GM23338 (cell line): ENCODE results near the gene DNAAF8. TPM values are rescaled to one million over a fixed set of nuclear protein-coding genes. Genes with fewer than 3 reads are reported as not detected.

Experiments
- ATAC-seq: fragments of 200-7000 bp; cut with Tn5 transposase; 3 replicates; pipeline ENCODE4 v1.9.1; 2020
- DNase-seq: peaks from one replicate; pipeline ENCODE4 v3.0.0-alpha.2; 2015; ENCODE audit warnings: low spot score
- H2AFZ ChIP-seq: fragments of 200-600 bp; sonication (generic); 2 replicates; pipeline ENCODE4 v1.8.0; 2016; ENCODE audit warnings: antibody characterized with exemption, mild to moderate bottlenecking, moderate library complexity
- H3F3A ChIP-seq: fragments of 200-600 bp; sonication (generic); replicated peaks from 2 replicates; pipeline ENCODE4 v1.8.0; 2017; ENCODE audit warnings: antibody characterized with exemption, mixed run types, low read depth
- H3K27ac ChIP-seq: fragments of 200-600 bp; sonication (generic); 2 replicates; pipeline ENCODE4 v1.6.1; 2016; ENCODE audit warnings: low read depth
- H3K27me3 ChIP-seq: fragments of 200-600 bp; sonication (generic); 2 replicates; pipeline ENCODE4 v1.8.0; 2016; ENCODE audit warnings: mild to moderate bottlenecking, mixed run types, moderate library complexity; ENCODE audit not compliant: insufficient read depth
- H3K36me3 ChIP-seq: fragments of 200-600 bp; sonication (generic); 2 replicates; pipeline ENCODE4 v1.8.0; 2016; ENCODE audit warnings: mild to moderate bottlenecking; ENCODE audit not compliant: insufficient read depth
- H3K4me1 ChIP-seq: fragments of 200-600 bp; sonication (generic); 2 replicates; pipeline ENCODE4 v1.8.0; 2016; ENCODE audit warnings: mild to moderate bottlenecking, moderate library complexity; ENCODE audit not compliant: insufficient read depth
- H3K4me2 ChIP-seq: fragments of 200-600 bp; sonication (generic); 2 replicates; pipeline ENCODE4 v1.7.1; 2017; ENCODE audit warnings: mixed run types
- H3K4me3 ChIP-seq: fragments of 200-600 bp; sonication (generic); 2 replicates; pipeline ENCODE4 v1.6.1; 2016; ENCODE audit warnings: mixed run types
- H3K79me2 ChIP-seq: fragments of 200-600 bp; sonication (generic); replicated peaks from 2 replicates; pipeline ENCODE4 v1.8.0; 2017; ENCODE audit warnings: mild to moderate bottlenecking; ENCODE audit not compliant: insufficient read depth
- H3K9me2 ChIP-seq: fragments of 200-600 bp; sonication (generic); 2 replicates; pipeline ENCODE4 v1.8.0; 2017; ENCODE audit not compliant: insufficient read depth
- H4K20me1 ChIP-seq: fragments of 200-600 bp; sonication (generic); replicated peaks from 2 replicates; pipeline ENCODE4 v1.8.0; 2017; ENCODE audit warnings: mild to moderate bottlenecking; ENCODE audit not compliant: insufficient read depth
- H3K27ac Mint-ChIP-seq: 2 replicates; pipeline ENCODE4 v1.8.0; 2020; ENCODE audit warnings: inconsistent platforms, mild to moderate bottlenecking, moderate library complexity, mixed read lengths
- H3K27me3 Mint-ChIP-seq: 3 replicates; pipeline ENCODE4 v1.8.0; 2022; ENCODE audit warnings: low read depth, mild to moderate bottlenecking, moderate library complexity, mixed read lengths, inconsistent platforms; ENCODE audit not compliant: insufficient read depth, poor library complexity
- H3K36me3 Mint-ChIP-seq: 3 replicates; pipeline ENCODE4 v1.8.0; 2021; ENCODE audit warnings: low read depth, mild to moderate bottlenecking, inconsistent platforms, moderate library complexity, mixed read lengths
- H3K4me1 Mint-ChIP-seq: 3 replicates; pipeline ENCODE4 v1.8.0; 2020; ENCODE audit warnings: mild to moderate bottlenecking, inconsistent platforms, mixed read lengths
- H3K4me3 Mint-ChIP-seq: 3 replicates; pipeline ENCODE4 v1.8.0; 2021; ENCODE audit warnings: moderate library complexity, mild to moderate bottlenecking, inconsistent platforms, mixed read lengths
- H3K9me3 Mint-ChIP-seq: 3 replicates; pipeline ENCODE4 v1.8.0; 2020; ENCODE audit warnings: moderate library complexity, mild to moderate bottlenecking, inconsistent platforms, mixed read lengths
- CREB1 ChIP-seq: fragments of 250-450 bp; sonication (Bioruptor Pico); IDR thresholded peaks from 2 replicates; pipeline ENCODE4 v1.5.0; 2020; ENCODE audit warnings: low read depth, mild to moderate bottlenecking, moderate library complexity
- EZH2 ChIP-seq: fragments of 200-600 bp; sonication (generic); IDR thresholded peaks from one replicate; pipeline ENCODE4 v1.8.0; 2017; ENCODE audit warnings: antibody characterized with exemption, mild to moderate bottlenecking, low read depth; ENCODE audit not compliant: unreplicated experiment
- EZH2phosphoT487 ChIP-seq: fragments of 200-600 bp; sonication (generic); IDR thresholded peaks from one replicate; pipeline ENCODE4 v1.8.1; 2018; ENCODE audit warnings: antibody characterized with exemption; ENCODE audit not compliant: unreplicated experiment
- JUNB ChIP-seq: IDR thresholded peaks from one replicate; pipeline ENCODE4 v1.6.1; 2016; ENCODE audit warnings: antibody characterized with exemption; ENCODE audit not compliant: unreplicated experiment
- NANOG ChIP-seq: IDR thresholded peaks from 2 replicates; pipeline ENCODE4 v1.6.1; 2016; ENCODE audit warnings: antibody characterized with exemption, borderline replicate concordance
- POLR2AphosphoS5 ChIP-seq: IDR thresholded peaks from 2 replicates; pipeline ENCODE4 v1.6.1; 2016; ENCODE audit warnings: antibody characterized with exemption, low read depth
- STAT1 ChIP-seq: IDR thresholded peaks from one replicate; pipeline ENCODE4 v1.6.1; 2016; ENCODE audit warnings: antibody characterized with exemption; ENCODE audit not compliant: unreplicated experiment
- ZNF114 ChIP-seq: fragments of 250-450 bp; sonication (Bioruptor Pico); IDR thresholded peaks from 2 replicates; pipeline ENCODE4 v1.5.0; 2020; ENCODE audit warnings: mild to moderate bottlenecking, moderate library complexity
- ZNF331 ChIP-seq: fragments of 250-450 bp; sonication (Bioruptor Pico); IDR thresholded peaks from 2 replicates; pipeline ENCODE4 v1.5.0; 2020; ENCODE audit warnings: low read depth, mild to moderate bottlenecking, moderate library complexity
- polyA plus RNA-seq: library from polyadenylated mRNA; unstranded; fragments of >200 nt; fragmentation: Nextera tagmentation; extraction: Ambion mirVana; gene quantifications from 2 replicates; pipeline ENCODE4 v1.2.1, GENCODE V29; 2016
- total RNA-seq: library from RNA; depleted of rRNA; stranded (reverse); fragments of >200 nt; shearing (Covaris generic); gene quantifications from 2 replicates; pipeline ENCODE4 v1.2.3, GENCODE V29; 2014
- TF ChIP-seq, protein P1 (sequence below): IDR thresholded peaks from one replicate; pipeline ENCODE4 v1.6.1; 2018; ENCODE audit warnings: antibody characterized with exemption; ENCODE audit not compliant: unreplicated experiment
- TF ChIP-seq, protein P2 (sequence below), 2 experiments: fragments of 200-600 bp in 1 of 2; sonication (generic) in 1 of 2; conservative IDR thresholded peaks; 2 replicates each; pipeline versions ENCODE4 v1.5.1 to v1.6.1; 2016 to 2017; ENCODE audit warnings: antibody characterized with exemption in 2 of 2, low read depth in 2 of 2, mild to moderate bottlenecking in 2 of 2, moderate library complexity in 1 of 2
- TF ChIP-seq, protein P3 (sequence below): IDR thresholded peaks from 2 replicates; pipeline ENCODE4 v1.6.1; 2016; ENCODE audit warnings: antibody characterized with exemption
- TF ChIP-seq, protein P4 (sequence below): fragments of 250-450 bp; sonication (Bioruptor Pico); IDR thresholded peaks from 2 replicates; pipeline ENCODE4 v1.5.0; 2020; ENCODE audit warnings: mild to moderate bottlenecking, moderate library complexity

Gene DNAAF8
- total and polyA plus RNA-seq, 2 experiments from 2014 or later, result 0.34 to 1.3 TPM

DNA sequence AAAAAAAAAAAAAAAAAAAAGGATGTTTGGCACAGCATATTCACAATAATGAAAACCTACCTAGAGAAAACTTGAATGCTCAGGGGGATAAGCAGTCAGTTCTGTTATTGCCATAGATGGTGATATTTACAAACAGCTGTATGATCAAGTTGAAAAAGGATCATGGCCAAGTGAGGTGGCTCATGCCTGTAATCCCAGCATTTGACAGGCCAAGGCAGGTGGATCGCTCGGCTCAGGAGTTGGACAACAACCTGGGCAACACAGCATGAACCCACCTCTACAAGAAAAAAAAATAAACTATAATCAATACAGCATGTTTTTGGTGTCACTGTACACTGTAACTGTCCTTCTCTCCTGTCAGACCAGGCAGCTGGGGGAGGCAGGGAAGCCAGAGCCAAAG is 19.3 kb upstream of the DNAAF8 start:
- H3F3A ChIP-seq, result peaks cover 9% of the 10 kb centered on the region
- H2AFZ ChIP-seq, result no peak overlapping the region
- peak overlapping the region; percentile 71 for H3K27ac ChIP-seq
- peaks cover 42% of the 10 kb centered on the region for H3K4me1 Mint-ChIP-seq
- H3K4me3 Mint-ChIP-seq, result no peak overlapping the region
- H3K27me3 Mint-ChIP-seq, result peaks cover 3% of the 10 kb centered on the region
- no peaks in the 10 kb centered on the region for H3K9me2 ChIP-seq
- no peak overlapping the region for H3K4me3 ChIP-seq
- no peak overlapping the region for H3K4me2 ChIP-seq
- peaks cover 54% of the 10 kb centered on the region for H3K36me3 Mint-ChIP-seq
- DNase-seq (no peak), ATAC-seq (no peak)
- H3K27ac Mint-ChIP-seq, result no peak overlapping the region
- no peaks in the 10 kb centered on the region; the same call in 1 of the 2 replicates for H3K36me3 ChIP-seq
- no peaks in the 10 kb centered on the region for H3K27me3 ChIP-seq
- H3K9me3 Mint-ChIP-seq, result no peaks in the 10 kb centered on the region
- peaks cover 24% of the 10 kb centered on the region for H3K79me2 ChIP-seq
- H3K4me1 ChIP-seq, result peaks cover 26% of the 10 kb centered on the region
- 0 out of 2 replicates have a peak, but pooled peaks cover 8% of the 10 kb centered on the region for H4K20me1 ChIP-seq
- TF ChIP-seq NANOG (no peak), STAT1 (no peak), EZH2 (no peak), ZNF114 (CRISPR knock-in tag) (no peak), CREB1 (CRISPR knock-in tag) (no peak), ZNF331 (CRISPR knock-in tag) (no peak), POLR2AphosphoS5 (no peak), JUNB (no peak), EZH2phosphoT487 (no peak)
- TF ChIP-seq, protein P1, sequence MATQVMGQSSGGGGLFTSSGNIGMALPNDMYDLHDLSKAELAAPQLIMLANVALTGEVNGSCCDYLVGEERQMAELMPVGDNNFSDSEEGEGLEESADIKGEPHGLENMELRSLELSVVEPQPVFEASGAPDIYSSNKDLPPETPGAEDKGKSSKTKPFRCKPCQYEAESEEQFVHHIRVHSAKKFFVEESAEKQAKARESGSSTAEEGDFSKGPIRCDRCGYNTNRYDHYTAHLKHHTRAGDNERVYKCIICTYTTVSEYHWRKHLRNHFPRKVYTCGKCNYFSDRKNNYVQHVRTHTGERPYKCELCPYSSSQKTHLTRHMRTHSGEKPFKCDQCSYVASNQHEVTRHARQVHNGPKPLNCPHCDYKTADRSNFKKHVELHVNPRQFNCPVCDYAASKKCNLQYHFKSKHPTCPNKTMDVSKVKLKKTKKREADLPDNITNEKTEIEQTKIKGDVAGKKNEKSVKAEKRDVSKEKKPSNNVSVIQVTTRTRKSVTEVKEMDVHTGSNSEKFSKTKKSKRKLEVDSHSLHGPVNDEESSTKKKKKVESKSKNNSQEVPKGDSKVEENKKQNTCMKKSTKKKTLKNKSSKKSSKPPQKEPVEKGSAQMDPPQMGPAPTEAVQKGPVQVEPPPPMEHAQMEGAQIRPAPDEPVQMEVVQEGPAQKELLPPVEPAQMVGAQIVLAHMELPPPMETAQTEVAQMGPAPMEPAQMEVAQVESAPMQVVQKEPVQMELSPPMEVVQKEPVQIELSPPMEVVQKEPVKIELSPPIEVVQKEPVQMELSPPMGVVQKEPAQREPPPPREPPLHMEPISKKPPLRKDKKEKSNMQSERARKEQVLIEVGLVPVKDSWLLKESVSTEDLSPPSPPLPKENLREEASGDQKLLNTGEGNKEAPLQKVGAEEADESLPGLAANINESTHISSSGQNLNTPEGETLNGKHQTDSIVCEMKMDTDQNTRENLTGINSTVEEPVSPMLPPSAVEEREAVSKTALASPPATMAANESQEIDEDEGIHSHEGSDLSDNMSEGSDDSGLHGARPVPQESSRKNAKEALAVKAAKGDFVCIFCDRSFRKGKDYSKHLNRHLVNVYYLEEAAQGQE, result no peak
- TF ChIP-seq, protein P2, sequence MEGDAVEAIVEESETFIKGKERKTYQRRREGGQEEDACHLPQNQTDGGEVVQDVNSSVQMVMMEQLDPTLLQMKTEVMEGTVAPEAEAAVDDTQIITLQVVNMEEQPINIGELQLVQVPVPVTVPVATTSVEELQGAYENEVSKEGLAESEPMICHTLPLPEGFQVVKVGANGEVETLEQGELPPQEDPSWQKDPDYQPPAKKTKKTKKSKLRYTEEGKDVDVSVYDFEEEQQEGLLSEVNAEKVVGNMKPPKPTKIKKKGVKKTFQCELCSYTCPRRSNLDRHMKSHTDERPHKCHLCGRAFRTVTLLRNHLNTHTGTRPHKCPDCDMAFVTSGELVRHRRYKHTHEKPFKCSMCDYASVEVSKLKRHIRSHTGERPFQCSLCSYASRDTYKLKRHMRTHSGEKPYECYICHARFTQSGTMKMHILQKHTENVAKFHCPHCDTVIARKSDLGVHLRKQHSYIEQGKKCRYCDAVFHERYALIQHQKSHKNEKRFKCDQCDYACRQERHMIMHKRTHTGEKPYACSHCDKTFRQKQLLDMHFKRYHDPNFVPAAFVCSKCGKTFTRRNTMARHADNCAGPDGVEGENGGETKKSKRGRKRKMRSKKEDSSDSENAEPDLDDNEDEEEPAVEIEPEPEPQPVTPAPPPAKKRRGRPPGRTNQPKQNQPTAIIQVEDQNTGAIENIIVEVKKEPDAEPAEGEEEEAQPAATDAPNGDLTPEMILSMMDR (conservative IDR thresholded peaks at IDR 0.05; ENCODE audit: low read depth in 2 of 2), result no peak
- TF ChIP-seq, protein P3, sequence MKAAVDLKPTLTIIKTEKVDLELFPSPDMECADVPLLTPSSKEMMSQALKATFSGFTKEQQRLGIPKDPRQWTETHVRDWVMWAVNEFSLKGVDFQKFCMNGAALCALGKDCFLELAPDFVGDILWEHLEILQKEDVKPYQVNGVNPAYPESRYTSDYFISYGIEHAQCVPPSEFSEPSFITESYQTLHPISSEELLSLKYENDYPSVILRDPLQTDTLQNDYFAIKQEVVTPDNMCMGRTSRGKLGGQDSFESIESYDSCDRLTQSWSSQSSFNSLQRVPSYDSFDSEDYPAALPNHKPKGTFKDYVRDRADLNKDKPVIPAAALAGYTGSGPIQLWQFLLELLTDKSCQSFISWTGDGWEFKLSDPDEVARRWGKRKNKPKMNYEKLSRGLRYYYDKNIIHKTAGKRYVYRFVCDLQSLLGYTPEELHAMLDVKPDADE, result no peak
- TF ChIP-seq, protein P4, sequence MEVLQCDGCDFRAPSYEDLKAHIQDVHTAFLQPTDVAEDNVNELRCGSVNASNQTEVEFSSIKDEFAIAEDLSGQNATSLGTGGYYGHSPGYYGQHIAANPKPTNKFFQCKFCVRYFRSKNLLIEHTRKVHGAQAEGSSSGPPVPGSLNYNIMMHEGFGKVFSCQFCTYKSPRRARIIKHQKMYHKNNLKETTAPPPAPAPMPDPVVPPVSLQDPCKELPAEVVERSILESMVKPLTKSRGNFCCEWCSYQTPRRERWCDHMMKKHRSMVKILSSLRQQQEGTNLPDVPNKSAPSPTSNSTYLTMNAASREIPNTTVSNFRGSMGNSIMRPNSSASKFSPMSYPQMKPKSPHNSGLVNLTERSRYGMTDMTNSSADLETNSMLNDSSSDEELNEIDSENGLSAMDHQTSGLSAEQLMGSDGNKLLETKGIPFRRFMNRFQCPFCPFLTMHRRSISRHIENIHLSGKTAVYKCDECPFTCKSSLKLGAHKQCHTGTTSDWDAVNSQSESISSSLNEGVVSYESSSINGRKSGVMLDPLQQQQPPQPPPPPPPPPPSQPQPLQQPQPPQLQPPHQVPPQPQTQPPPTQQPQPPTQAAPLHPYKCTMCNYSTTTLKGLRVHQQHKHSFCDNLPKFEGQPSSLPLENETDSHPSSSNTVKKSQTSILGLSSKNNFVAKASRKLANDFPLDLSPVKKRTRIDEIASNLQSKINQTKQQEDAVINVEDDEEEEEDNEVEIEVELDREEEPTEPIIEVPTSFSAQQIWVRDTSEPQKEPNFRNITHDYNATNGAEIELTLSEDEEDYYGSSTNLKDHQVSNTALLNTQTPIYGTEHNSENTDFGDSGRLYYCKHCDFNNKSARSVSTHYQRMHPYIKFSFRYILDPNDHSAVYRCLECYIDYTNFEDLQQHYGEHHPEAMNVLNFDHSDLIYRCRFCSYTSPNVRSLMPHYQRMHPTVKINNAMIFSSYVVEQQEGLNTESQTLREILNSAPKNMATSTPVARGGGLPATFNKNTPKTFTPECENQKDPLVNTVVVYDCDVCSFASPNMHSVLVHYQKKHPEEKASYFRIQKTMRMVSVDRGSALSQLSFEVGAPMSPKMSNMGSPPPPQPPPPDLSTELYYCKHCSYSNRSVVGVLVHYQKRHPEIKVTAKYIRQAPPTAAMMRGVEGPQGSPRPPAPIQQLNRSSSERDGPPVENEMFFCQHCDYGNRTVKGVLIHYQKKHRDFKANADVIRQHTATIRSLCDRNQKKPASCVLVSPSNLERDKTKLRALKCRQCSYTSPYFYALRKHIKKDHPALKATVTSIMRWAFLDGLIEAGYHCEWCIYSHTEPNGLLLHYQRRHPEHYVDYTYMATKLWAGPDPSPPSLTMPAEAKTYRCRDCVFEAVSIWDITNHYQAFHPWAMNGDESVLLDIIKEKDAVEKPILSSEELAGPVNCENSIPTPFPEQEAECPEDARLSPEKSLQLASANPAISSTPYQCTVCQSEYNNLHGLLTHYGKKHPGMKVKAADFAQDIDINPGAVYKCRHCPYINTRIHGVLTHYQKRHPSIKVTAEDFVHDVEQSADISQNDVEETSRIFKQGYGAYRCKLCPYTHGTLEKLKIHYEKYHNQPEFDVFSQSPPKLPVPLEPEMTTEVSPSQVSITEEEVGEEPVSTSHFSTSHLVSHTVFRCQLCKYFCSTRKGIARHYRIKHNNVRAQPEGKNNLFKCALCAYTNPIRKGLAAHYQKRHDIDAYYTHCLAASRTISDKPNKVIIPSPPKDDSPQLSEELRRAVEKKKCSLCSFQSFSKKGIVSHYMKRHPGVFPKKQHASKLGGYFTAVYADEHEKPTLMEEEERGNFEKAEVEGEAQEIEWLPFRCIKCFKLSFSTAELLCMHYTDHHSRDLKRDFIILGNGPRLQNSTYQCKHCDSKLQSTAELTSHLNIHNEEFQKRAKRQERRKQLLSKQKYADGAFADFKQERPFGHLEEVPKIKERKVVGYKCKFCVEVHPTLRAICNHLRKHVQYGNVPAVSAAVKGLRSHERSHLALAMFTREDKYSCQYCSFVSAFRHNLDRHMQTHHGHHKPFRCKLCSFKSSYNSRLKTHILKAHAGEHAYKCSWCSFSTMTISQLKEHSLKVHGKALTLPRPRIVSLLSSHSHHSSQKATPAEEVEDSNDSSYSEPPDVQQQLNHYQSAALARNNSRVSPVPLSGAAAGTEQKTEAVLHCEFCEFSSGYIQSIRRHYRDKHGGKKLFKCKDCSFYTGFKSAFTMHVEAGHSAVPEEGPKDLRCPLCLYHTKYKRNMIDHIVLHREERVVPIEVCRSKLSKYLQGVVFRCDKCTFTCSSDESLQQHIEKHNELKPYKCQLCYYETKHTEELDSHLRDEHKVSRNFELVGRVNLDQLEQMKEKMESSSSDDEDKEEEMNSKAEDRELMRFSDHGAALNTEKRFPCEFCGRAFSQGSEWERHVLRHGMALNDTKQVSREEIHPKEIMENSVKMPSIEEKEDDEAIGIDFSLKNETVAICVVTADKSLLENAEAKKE (CRISPR knock-in tag), result no peak
